Body of pancreas (tissue), 4 donors: ENCODE measurements around the gene GNE.

Source experiments
- CTCF ChIP-seq, 7 experiments: fragments of 450-650 bp in 4 of 7; fragments of 200-600 bp in 3 of 7; sonication (generic) in 3 of 7; IDR thresholded peaks; one replicate each; pipeline ENCODE4 v1.5.1; 2016 to 2019; ENCODE audit warnings: antibody characterized with exemption in 7 of 7
- POLR2A ChIP-seq, 3 donors: fragments of 450-650 bp; IDR thresholded peaks; one replicate each; pipeline ENCODE4 v1.6.1; 2016; ENCODE audit warnings: antibody characterized with exemption in 3 of 3, mild to moderate bottlenecking in 2 of 3

GRCh38 chr9:36189976-36190375 is 68.3 kb downstream of the GNE start:
- TF ChIP-seq CTCF (IDR thresholded peaks at IDR 0.05) (no peak), POLR2A (IDR thresholded peaks at IDR 0.05) (no peak)
